Testis (tissue), 3 donors: ENCODE data around the gene AP1G1. TPM values are rescaled to one million over a fixed set of nuclear protein-coding genes. Genes with fewer than 3 reads are reported as not detected.
"Not testable (repeated sequence)": the region's sequence is repeated elsewhere in the genome, so short reads cannot be mapped to it uniquely, and the experiment has no call there.

Source experiments
- DNase-seq: peaks from one replicate; pipeline ENCODE4 v3.0.0-alpha.2; 2019
- H3K27ac ChIP-seq, 2 donors: fragments of 200-600 bp; sonication (generic); one replicate each; pipeline ENCODE4 v1.5.1; 2019
- H3K27me3 ChIP-seq: fragments of 200-600 bp; sonication (generic); one replicate; pipeline ENCODE4 v1.5.1; 2019
- H3K36me3 ChIP-seq: fragments of 200-600 bp; sonication (generic); one replicate; pipeline ENCODE4 v1.5.1; 2017; ENCODE audit warnings: low read depth; ENCODE audit errors: missing control alignments
- H3K4me1 ChIP-seq: fragments of 200-600 bp; sonication (generic); one replicate; pipeline ENCODE4 v1.5.1; 2019
- H3K4me3 ChIP-seq, 2 donors: fragments of 200-600 bp; sonication (generic); one replicate each; pipeline ENCODE4 v1.5.1; 2017 to 2019
- H3K9me3 ChIP-seq: fragments of 200-600 bp; sonication (generic); one replicate; pipeline ENCODE4 v1.5.1; 2017
- POLR2A ChIP-seq: fragments of 450-650 bp; IDR thresholded peaks from one replicate; pipeline ENCODE4 v1.6.1; 2017; ENCODE audit warnings: antibody characterized with exemption, mild to moderate bottlenecking, moderate library complexity
- WGBS, 2 donors: methylation state at CpG; one replicate each; pipeline ENCODE4 v1.1.5; 2018; 5-methylcytosine and 5-hydroxymethylcytosine counted together
- intact Hi-C: fragments of 100-400 bp; cut with DNase I; formaldehyde crosslinking; loops from one replicate; pipeline ENCODE4 v1.15.1; 2023; ENCODE audit warnings: low total_unique reads
- polyA plus RNA-seq: library from polyadenylated mRNA; stranded (reverse); fragments of 350-450 nt; fragmentation: Illumina TruSeq; extraction: RNeasy Lipid Tissue Mini Kit (QIAGEN cat#74804); gene quantifications from one replicate; pipeline ENCODE4 v1.2.3, GENCODE V29; 2014; ENCODE audit warnings: low read depth, low replicate concordance; ENCODE audit not compliant: insufficient read depth
- total RNA-seq, 2 donors: library from RNA; depleted of rRNA; stranded (reverse); fragments of >200 nt; gene quantifications; one replicate each; pipeline ENCODE4 v1.2.3, GENCODE V29; 2016
- TF ChIP-seq, protein P1 (sequence below), 3 experiments: fragments of 450-650 bp in 2 of 3; fragments of 200-600 bp in 1 of 3; sonication (generic) in 1 of 3; IDR thresholded peaks; one replicate each; pipeline ENCODE4 v1.5.1; 2016 to 2019; ENCODE audit warnings: antibody characterized with exemption in 3 of 3, mild to moderate bottlenecking in 2 of 3, moderate library complexity in 1 of 3

The AP1G1 gene
- total and polyA plus RNA-seq, 3 donors from 2014 or later = 125 to 203 (median 155) TPM

DNA sequence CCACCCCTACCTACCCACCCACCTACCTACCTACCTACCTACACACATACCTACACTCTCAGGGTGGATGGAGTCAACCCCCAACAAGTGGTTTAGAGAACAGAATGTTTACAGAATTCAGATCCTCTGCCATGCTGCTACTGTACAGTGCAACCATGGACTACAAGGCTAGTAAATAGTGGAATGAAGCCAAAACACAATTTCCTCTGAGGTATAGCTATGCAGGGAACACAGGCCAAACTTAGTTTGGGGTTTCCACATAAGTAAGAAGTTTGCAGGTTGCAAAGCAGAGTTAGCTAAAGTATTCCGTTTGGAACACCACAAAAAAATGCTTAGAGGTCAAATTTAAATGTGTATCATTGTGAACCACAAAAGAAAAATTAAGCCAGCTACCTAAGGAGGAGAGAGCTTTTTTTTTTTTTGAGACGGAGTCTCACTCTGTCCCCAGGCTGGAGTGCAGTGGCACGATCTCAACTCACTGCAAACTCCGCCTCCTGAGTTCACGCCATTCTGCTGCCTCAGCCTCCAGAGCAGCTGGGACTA, 2.7 kb upstream of the AP1G1 start:
- Histone ChIP-seq H3K27ac (no peak overlapping the region), H3K9me3 (no peaks in the 10 kb centered on the region), H3K36me3 (no peaks in the 10 kb centered on the region), H3K4me3 (no peak overlapping the region), H3K4me1 (peaks cover 10% of the 10 kb centered on the region), H3K27me3 (no peaks in the 10 kb centered on the region)
- no peak for TF ChIP-seq POLR2A
- TF ChIP-seq, protein P1, sequence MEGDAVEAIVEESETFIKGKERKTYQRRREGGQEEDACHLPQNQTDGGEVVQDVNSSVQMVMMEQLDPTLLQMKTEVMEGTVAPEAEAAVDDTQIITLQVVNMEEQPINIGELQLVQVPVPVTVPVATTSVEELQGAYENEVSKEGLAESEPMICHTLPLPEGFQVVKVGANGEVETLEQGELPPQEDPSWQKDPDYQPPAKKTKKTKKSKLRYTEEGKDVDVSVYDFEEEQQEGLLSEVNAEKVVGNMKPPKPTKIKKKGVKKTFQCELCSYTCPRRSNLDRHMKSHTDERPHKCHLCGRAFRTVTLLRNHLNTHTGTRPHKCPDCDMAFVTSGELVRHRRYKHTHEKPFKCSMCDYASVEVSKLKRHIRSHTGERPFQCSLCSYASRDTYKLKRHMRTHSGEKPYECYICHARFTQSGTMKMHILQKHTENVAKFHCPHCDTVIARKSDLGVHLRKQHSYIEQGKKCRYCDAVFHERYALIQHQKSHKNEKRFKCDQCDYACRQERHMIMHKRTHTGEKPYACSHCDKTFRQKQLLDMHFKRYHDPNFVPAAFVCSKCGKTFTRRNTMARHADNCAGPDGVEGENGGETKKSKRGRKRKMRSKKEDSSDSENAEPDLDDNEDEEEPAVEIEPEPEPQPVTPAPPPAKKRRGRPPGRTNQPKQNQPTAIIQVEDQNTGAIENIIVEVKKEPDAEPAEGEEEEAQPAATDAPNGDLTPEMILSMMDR (IDR thresholded peaks at IDR 0.05) = no peak
- intact Hi-C loops = no loop called here
- DNase-seq = no peak
- 84 to 90% methylated on average over 5 of the region's 5 CpGs for WGBS, 2 donors

- H3K36me3 ChIP-seq, DNase-seq, H3K9me3 ChIP-seq, intact Hi-C loops, H3K4me3 ChIP-seq, H3K27me3 ChIP-seq: not testable (repeated sequence)
- 77 to 85% methylated on average over 11 of the region's 11 CpGs for WGBS, 2 donors
- H3K27ac ChIP-seq = peak overlapping the region in 1 of 2 donors; percentile 99
- peaks cover 15% of the 10 kb centered on the region for H3K4me1 ChIP-seq
Measured at GRCh38 chr16:71810155-71810530, 1.5 kb upstream of the AP1G1 start.

- 0% methylated on average over 31 to 44 of the region's 44 CpGs for WGBS, 2 donors
- Histone ChIP-seq H3K4me1 (peaks cover 15% of the 10 kb centered on the region), H3K9me3 (no peaks in the 10 kb centered on the region), H3K4me3 (peak overlapping the region; percentile 86 to 98), H3K36me3 (no peaks in the 10 kb centered on the region), H3K27ac (peak overlapping the region; percentile 96 to 99), H3K27me3 (no peaks in the 10 kb centered on the region)
- peak; percentile 66 for DNase-seq
- intact Hi-C loops = no loop called here
- TF ChIP-seq POLR2A = no peak
- TF ChIP-seq, protein P1 (IDR thresholded peaks at IDR 0.05) = no peak
Measured at GRCh38 chr16:71807905-71808592, 585 bp downstream of the AP1G1 start.

DNA sequence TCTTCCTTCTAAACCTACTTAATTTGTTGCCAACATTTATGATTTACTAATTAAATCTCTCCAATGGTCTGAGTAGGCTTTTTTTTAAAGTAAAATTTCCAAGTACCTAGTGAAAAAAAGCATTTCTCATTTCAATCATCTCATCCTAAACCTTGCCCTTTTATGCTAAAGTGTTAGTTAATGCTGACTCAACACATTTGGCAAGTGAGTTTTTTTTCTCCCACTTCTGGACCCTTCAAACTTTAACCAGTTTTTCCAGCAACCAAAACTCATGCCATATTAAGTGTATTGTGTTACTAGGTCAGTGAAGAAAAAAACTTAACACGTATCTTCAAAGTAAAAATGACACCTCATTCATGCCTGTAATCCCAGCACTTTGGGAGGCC, 5.3 kb downstream of the AP1G1 start:
- no peaks in the 10 kb centered on the region for H3K9me3 ChIP-seq
- H3K4me3 ChIP-seq = no peak overlapping the region
- no peaks in the 10 kb centered on the region for H3K36me3 ChIP-seq
- H3K4me1 ChIP-seq = peaks cover 15% of the 10 kb centered on the region
- intact Hi-C loops = no loop called here
- no peak overlapping the region for H3K27ac ChIP-seq
- no peaks in the 10 kb centered on the region for H3K27me3 ChIP-seq
- no peak for DNase-seq
- TF ChIP-seq, protein P1 (IDR thresholded peaks at IDR 0.05) = no peak
- no peak for TF ChIP-seq POLR2A
- 74 to 89% methylated on average over 1 of the region's 1 CpG for WGBS, 2 donors

- H3K27ac ChIP-seq = no peak overlapping the region
- H3K27me3 ChIP-seq = no peaks in the 10 kb centered on the region
- H3K4me1 ChIP-seq = peaks cover 11% of the 10 kb centered on the region
- intact Hi-C loops = no loop called here
- no peak for DNase-seq
- TF ChIP-seq, protein P1 (IDR thresholded peaks at IDR 0.05) = no peak
- TF ChIP-seq POLR2A = no peak
- H3K4me3 ChIP-seq = no peak overlapping the region
- no peaks in the 10 kb centered on the region for H3K9me3 ChIP-seq
- WGBS, 2 donors = 93% methylated on average over 2 of the region's 2 CpGs
- H3K36me3 ChIP-seq = no peaks in the 10 kb centered on the region
Measured at GRCh38 chr16:71796501-71797097, 12.0 kb downstream of the AP1G1 start.
